ENCODE data around the gene ITPR1.

The ITPR1 gene

DNA sequence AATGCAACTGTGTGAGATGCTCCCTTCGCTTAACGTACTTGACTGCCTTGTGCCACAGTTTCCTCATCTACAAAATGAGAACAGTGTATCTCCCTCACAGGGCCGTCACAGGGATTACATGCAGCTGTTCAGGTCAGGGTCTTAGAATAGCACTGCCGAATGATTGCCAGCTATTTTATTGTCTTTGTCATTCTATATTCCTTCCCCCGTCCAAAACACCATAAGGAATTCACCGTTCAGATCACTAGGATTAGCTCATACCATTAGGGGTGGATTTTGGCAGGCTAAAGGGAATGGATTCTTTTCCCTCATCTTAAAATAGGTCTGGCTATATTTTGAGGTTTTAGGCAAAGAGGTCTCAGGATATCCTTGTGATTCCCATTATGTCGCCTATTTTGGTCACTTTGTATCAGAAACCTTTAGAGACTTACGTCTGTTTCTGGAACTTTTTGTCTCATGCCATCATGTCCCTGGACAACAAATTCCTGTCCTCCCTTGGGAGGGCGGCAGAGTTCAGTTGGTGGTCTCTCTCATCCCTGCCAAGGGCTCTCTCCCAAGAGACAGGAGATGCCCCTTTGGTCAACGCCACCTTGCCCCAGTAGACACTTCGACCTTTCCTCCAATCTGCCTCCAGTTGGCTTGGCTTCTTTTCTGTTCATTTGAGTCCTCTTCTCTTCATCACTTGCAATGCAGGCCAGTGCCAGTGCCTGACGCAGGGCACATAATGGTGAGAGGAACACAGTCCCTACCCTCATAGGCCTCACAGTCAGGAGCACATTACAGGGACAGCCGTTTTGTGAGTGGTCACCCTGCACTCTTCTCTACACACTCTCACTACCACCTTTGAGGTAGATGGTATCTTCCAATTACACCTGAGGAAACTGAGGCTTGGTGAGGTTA, 314.5 kb downstream of the ITPR1 start:
- TF ChIP-seq SPI1 (IDR thresholded peaks at IDR 0.05; ENCODE audit: borderline replicate concordance, low read depth) (no peak), POLR2AphosphoS5 (IDR thresholded peaks at IDR 0.05; ENCODE audit: low read depth) (no peak), GABPA (IDR thresholded peaks at IDR 0.05; ENCODE audit: low read depth) (no peak), CTCF (IDR thresholded peaks at IDR 0.05; ENCODE audit: insufficient read depth, low read length) (no peak)
- TF ChIP-seq, protein P1, sequence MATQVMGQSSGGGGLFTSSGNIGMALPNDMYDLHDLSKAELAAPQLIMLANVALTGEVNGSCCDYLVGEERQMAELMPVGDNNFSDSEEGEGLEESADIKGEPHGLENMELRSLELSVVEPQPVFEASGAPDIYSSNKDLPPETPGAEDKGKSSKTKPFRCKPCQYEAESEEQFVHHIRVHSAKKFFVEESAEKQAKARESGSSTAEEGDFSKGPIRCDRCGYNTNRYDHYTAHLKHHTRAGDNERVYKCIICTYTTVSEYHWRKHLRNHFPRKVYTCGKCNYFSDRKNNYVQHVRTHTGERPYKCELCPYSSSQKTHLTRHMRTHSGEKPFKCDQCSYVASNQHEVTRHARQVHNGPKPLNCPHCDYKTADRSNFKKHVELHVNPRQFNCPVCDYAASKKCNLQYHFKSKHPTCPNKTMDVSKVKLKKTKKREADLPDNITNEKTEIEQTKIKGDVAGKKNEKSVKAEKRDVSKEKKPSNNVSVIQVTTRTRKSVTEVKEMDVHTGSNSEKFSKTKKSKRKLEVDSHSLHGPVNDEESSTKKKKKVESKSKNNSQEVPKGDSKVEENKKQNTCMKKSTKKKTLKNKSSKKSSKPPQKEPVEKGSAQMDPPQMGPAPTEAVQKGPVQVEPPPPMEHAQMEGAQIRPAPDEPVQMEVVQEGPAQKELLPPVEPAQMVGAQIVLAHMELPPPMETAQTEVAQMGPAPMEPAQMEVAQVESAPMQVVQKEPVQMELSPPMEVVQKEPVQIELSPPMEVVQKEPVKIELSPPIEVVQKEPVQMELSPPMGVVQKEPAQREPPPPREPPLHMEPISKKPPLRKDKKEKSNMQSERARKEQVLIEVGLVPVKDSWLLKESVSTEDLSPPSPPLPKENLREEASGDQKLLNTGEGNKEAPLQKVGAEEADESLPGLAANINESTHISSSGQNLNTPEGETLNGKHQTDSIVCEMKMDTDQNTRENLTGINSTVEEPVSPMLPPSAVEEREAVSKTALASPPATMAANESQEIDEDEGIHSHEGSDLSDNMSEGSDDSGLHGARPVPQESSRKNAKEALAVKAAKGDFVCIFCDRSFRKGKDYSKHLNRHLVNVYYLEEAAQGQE (IDR thresholded peaks at IDR 0.05; ENCODE audit: insufficient replicate concordance, low read depth), result no peak
- no peak for DNase-seq (ENCODE audit: low read depth in 1 of 2, low spot score in 1 of 2)
- H3K4me3 ChIP-seq (replicated peaks; ENCODE audit: insufficient read depth, low read length), result no peak overlapping the region
- H3K27me3 ChIP-seq (ENCODE audit: insufficient read depth, poor library complexity, severe bottlenecking), result no peaks in the 10 kb centered on the region
- no peak overlapping the region for H3K27ac ChIP-seq (replicated peaks)

- no peak overlapping the region for H3K4me3 ChIP-seq (replicated peaks; ENCODE audit: insufficient read depth, low read length)
- no peaks in the 10 kb centered on the region for H3K27me3 ChIP-seq (ENCODE audit: insufficient read depth, poor library complexity, severe bottlenecking)
- TF ChIP-seq, protein P1 (IDR thresholded peaks at IDR 0.05; ENCODE audit: insufficient replicate concordance, low read depth), result no peak
- no peak for TF ChIP-seq SPI1 (IDR thresholded peaks at IDR 0.05; ENCODE audit: borderline replicate concordance, low read depth)
- TF ChIP-seq CTCF (IDR thresholded peaks at IDR 0.05; ENCODE audit: insufficient read depth, low read length), result no peak
- TF ChIP-seq POLR2AphosphoS5 (IDR thresholded peaks at IDR 0.05; ENCODE audit: low read depth), result no peak
- TF ChIP-seq GABPA (IDR thresholded peaks at IDR 0.05; ENCODE audit: low read depth), result no peak
- no peak for DNase-seq (ENCODE audit: low read depth in 1 of 2, low spot score in 1 of 2)
- H3K27ac ChIP-seq (replicated peaks), result no peak overlapping the region
Observed at GRCh38 chr3:4808637-4809036, 315.5 kb downstream of the ITPR1 start.

- no peak overlapping the region for H3K27ac ChIP-seq (replicated peaks)
- no peak overlapping the region for H3K4me3 ChIP-seq (replicated peaks; ENCODE audit: insufficient read depth, low read length)
- DNase-seq (ENCODE audit: low read depth in 1 of 2, low spot score in 1 of 2), result no peak
- TF ChIP-seq SPI1 (IDR thresholded peaks at IDR 0.05; ENCODE audit: borderline replicate concordance, low read depth) (no peak), CTCF (IDR thresholded peaks at IDR 0.05; ENCODE audit: insufficient read depth, low read length) (no peak), POLR2AphosphoS5 (IDR thresholded peaks at IDR 0.05; ENCODE audit: low read depth) (no peak), GABPA (IDR thresholded peaks at IDR 0.05; ENCODE audit: low read depth) (no peak)
- TF ChIP-seq, protein P1 (IDR thresholded peaks at IDR 0.05; ENCODE audit: insufficient replicate concordance, low read depth), result no peak
- H3K27me3 ChIP-seq (ENCODE audit: insufficient read depth, poor library complexity, severe bottlenecking), result no peaks in the 10 kb centered on the region
Observed at GRCh38 chr3:4809922-4810321, 316.8 kb downstream of the ITPR1 start.

Measured in HL-60 (cell line).